HepG2 (cell line): ENCODE data around the gene P2RX1.

Source experiments
- AHDC1 ChIP-seq: sonication (generic); formaldehyde crosslinking; IDR thresholded peaks from 2 replicates; pipeline ENCODE4 v1.5.1; 2020; ENCODE audit warnings: mild to moderate bottlenecking, missing genetic modification reagents, borderline replicate concordance
- ASH2L ChIP-seq: fragments of 300-600, 200-600 bp; sonication (generic); IDR thresholded peaks from 2 replicates; pipeline ENCODE4 v1.7.0; 2017; ENCODE audit warnings: low read depth, mild to moderate bottlenecking, moderate library complexity, mixed read lengths, low read length; ENCODE audit not compliant: insufficient read length
- CTCF ChIP-seq: sonication (generic); formaldehyde crosslinking; IDR thresholded peaks from 2 replicates; pipeline ENCODE4 v1.5.0; 2020; ENCODE audit warnings: mild to moderate bottlenecking, missing genetic modification reagents, moderate library complexity
- MED1 ChIP-seq: sonication (generic); formaldehyde crosslinking; IDR thresholded peaks from 2 replicates; pipeline ENCODE4 v1.4.0; 2020; ENCODE audit warnings: missing genetic modification reagents
- MED8 ChIP-seq: sonication (generic); formaldehyde crosslinking; IDR thresholded peaks from 2 replicates; pipeline ENCODE4 v1.8.1; 2023; ENCODE audit warnings: mild to moderate bottlenecking, missing genetic modification reagents; ENCODE audit not compliant: insufficient replicate concordance
- MEIS2 ChIP-seq: sonication (generic); formaldehyde crosslinking; IDR thresholded peaks from 2 replicates; pipeline ENCODE4 v1.9.0; 2021; ENCODE audit warnings: mild to moderate bottlenecking, missing genetic modification reagents
- NR2F6 ChIP-seq, 2 experiments: IDR thresholded peaks; 2 replicates each; pipeline ENCODE4 v1.6.1; 2016; ENCODE audit warnings: antibody characterized with exemption in 1 of 2, mild to moderate bottlenecking in 1 of 2
- PHB2 ChIP-seq: fragments of 450-650 bp; IDR thresholded peaks from 2 replicates; pipeline ENCODE4 v1.6.1; 2018; ENCODE audit not compliant: partially characterized antibody
- SMARCC2 ChIP-seq: fragments of 450-650 bp; IDR thresholded peaks from 2 replicates; pipeline ENCODE4 v1.6.1; 2017; ENCODE audit warnings: antibody characterized with exemption, mild to moderate bottlenecking
- TAF1 ChIP-seq: sonication (generic); formaldehyde crosslinking; IDR thresholded peaks from 2 replicates; pipeline ENCODE4 v1.4.0; 2020; ENCODE audit warnings: missing genetic modification reagents
- ZFP37 ChIP-seq: sonication (generic); formaldehyde crosslinking; IDR thresholded peaks from 2 replicates; pipeline ENCODE4 v1.4.0; 2020; ENCODE audit warnings: missing genetic modification reagents, borderline replicate concordance
- ZNF879 ChIP-seq: sonication (generic); formaldehyde crosslinking; IDR thresholded peaks from 2 replicates; pipeline ENCODE4 v1.8.1; 2023; ENCODE audit warnings: missing genetic modification reagents
- ZSCAN25 ChIP-seq: sonication (generic); formaldehyde crosslinking; IDR thresholded peaks from 2 replicates; pipeline ENCODE4 v1.8.0; 2022; ENCODE audit warnings: mild to moderate bottlenecking, missing genetic modification reagents

GRCh38 chr17:3921502-3922319 lies 5.4 kb upstream of the P2RX1 start:
- TF ChIP-seq ZFP37 (no peak), CTCF (CRISPR knock-in tag) (no peak), SMARCC2 (no peak), ASH2L (no peak), TAF1 (CRISPR knock-in tag) (no peak), MEIS2 (CRISPR knock-in tag) (no peak), MED8 (CRISPR knock-in tag) (no peak), PHB2 (no peak), ZNF879 (CRISPR knock-in tag) (no peak), MED1 (CRISPR knock-in tag) (no peak), NR2F6 (IDR thresholded peaks at IDR 0.05) (no peak), NR2F6 (CRISPR knock-in tag; IDR thresholded peaks at IDR 0.05) (no peak), AHDC1 (CRISPR knock-in tag) (no peak), ZSCAN25 (no peak)
